HepG2 (cell line): ENCODE measurements around the gene ACOT6.

ENCODE experiments used
- CAMTA2 ChIP-seq: sonication (generic); formaldehyde crosslinking; IDR thresholded peaks from 2 replicates; pipeline ENCODE4 v1.4.0; 2020; ENCODE audit warnings: mild to moderate bottlenecking, missing genetic modification reagents, borderline replicate concordance
- DPF2 ChIP-seq: sonication (generic); formaldehyde crosslinking; IDR thresholded peaks from 2 replicates; pipeline ENCODE4 v1.4.0; 2020; ENCODE audit warnings: mild to moderate bottlenecking, low read depth, missing genetic modification reagents, borderline replicate concordance
- ESRRA ChIP-seq: sonication (generic); formaldehyde crosslinking; IDR thresholded peaks from 2 replicates; pipeline ENCODE4 v1.5.1; 2020; ENCODE audit warnings: mild to moderate bottlenecking, low read depth, missing genetic modification reagents
- FOXK2 ChIP-seq: fragments of 450-650 bp; IDR thresholded peaks from 2 replicates; pipeline ENCODE4 v1.6.1; 2016
- SMAD9 ChIP-seq: sonication (generic); formaldehyde crosslinking; IDR thresholded peaks from 2 replicates; pipeline ENCODE4 v1.5.1; 2020; ENCODE audit warnings: mild to moderate bottlenecking, missing genetic modification reagents
- TF ChIP-seq, protein P1 (sequence below): fragments of 450-650 bp; IDR thresholded peaks from 2 replicates; pipeline ENCODE4 v1.6.1; 2016
- TF ChIP-seq, protein P2 (sequence below): fragments of 450-650 bp; IDR thresholded peaks from 2 replicates; pipeline ENCODE4 v1.6.1; 2017; ENCODE audit warnings: mild to moderate bottlenecking
- TF ChIP-seq, protein P3 (sequence below): sonication (generic); formaldehyde crosslinking; IDR thresholded peaks from 2 replicates; pipeline ENCODE4 v1.5.0; 2020; ENCODE audit warnings: mild to moderate bottlenecking, missing genetic modification reagents, moderate library complexity
- TF ChIP-seq, protein P4 (sequence below), 2 experiments: sonication (generic) in 1 of 2; formaldehyde crosslinking in 1 of 2; IDR thresholded peaks; 2 replicates each; pipeline versions ENCODE4 v1.4.0 to v1.6.1; 2016 to 2020; ENCODE audit warnings: borderline replicate concordance in 1 of 2, low read depth in 1 of 2, mild to moderate bottlenecking in 1 of 2, missing genetic modification reagents in 1 of 2
- TF ChIP-seq, protein P5 (sequence below): sonication (generic); formaldehyde crosslinking; IDR thresholded peaks from 2 replicates; pipeline ENCODE4 v1.4.0; 2020; ENCODE audit warnings: missing genetic modification reagents

DNA sequence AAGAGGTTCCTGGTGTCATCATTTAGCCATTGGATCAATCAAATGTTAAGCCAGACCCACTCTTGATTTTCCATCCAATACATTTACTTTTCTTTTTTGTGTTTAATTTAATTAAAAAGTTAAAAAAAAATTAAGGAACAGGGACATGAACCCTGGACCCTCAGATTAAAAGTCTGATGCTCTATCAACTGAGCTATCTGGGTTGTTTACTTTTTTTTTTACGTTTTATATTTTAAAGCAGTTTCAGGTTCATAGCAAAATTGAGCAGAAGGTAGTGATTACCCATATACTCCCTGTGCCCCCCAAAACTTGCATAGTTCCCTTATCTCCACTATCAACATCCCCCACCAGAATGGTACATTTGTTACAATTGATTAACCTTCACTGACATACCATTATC is 23.6 kb upstream of the ACOT6 start:
- TF ChIP-seq FOXK2 (no peak), CAMTA2 (CRISPR knock-in tag) (no peak), ESRRA (CRISPR knock-in tag) (no peak), DPF2 (CRISPR knock-in tag) (no peak), SMAD9 (CRISPR knock-in tag) (no peak)
- TF ChIP-seq, protein P1, sequence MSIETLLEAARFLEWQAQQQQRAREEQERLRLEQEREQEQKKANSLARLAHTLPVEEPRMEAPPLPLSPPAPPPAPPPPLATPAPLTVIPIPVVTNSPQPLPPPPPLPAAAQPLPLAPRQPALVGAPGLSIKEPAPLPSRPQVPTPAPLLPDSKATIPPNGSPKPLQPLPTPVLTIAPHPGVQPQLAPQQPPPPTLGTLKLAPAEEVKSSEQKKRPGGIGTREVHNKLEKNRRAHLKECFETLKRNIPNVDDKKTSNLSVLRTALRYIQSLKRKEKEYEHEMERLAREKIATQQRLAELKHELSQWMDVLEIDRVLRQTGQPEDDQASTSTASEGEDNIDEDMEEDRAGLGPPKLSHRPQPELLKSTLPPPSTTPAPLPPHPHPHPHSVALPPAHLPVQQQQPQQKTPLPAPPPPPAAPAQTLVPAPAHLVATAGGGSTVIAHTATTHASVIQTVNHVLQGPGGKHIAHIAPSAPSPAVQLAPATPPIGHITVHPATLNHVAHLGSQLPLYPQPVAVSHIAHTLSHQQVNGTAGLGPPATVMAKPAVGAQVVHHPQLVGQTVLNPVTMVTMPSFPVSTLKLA = no peak
- TF ChIP-seq, protein P2, sequence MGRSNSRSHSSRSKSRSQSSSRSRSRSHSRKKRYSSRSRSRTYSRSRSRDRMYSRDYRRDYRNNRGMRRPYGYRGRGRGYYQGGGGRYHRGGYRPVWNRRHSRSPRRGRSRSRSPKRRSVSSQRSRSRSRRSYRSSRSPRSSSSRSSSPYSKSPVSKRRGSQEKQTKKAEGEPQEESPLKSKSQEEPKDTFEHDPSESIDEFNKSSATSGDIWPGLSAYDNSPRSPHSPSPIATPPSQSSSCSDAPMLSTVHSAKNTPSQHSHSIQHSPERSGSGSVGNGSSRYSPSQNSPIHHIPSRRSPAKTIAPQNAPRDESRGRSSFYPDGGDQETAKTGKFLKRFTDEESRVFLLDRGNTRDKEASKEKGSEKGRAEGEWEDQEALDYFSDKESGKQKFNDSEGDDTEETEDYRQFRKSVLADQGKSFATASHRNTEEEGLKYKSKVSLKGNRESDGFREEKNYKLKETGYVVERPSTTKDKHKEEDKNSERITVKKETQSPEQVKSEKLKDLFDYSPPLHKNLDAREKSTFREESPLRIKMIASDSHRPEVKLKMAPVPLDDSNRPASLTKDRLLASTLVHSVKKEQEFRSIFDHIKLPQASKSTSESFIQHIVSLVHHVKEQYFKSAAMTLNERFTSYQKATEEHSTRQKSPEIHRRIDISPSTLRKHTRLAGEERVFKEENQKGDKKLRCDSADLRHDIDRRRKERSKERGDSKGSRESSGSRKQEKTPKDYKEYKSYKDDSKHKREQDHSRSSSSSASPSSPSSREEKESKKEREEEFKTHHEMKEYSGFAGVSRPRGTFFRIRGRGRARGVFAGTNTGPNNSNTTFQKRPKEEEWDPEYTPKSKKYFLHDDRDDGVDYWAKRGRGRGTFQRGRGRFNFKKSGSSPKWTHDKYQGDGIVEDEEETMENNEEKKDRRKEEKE = no peak
- TF ChIP-seq, protein P3, sequence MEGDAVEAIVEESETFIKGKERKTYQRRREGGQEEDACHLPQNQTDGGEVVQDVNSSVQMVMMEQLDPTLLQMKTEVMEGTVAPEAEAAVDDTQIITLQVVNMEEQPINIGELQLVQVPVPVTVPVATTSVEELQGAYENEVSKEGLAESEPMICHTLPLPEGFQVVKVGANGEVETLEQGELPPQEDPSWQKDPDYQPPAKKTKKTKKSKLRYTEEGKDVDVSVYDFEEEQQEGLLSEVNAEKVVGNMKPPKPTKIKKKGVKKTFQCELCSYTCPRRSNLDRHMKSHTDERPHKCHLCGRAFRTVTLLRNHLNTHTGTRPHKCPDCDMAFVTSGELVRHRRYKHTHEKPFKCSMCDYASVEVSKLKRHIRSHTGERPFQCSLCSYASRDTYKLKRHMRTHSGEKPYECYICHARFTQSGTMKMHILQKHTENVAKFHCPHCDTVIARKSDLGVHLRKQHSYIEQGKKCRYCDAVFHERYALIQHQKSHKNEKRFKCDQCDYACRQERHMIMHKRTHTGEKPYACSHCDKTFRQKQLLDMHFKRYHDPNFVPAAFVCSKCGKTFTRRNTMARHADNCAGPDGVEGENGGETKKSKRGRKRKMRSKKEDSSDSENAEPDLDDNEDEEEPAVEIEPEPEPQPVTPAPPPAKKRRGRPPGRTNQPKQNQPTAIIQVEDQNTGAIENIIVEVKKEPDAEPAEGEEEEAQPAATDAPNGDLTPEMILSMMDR = no peak
- TF ChIP-seq, protein P4, sequence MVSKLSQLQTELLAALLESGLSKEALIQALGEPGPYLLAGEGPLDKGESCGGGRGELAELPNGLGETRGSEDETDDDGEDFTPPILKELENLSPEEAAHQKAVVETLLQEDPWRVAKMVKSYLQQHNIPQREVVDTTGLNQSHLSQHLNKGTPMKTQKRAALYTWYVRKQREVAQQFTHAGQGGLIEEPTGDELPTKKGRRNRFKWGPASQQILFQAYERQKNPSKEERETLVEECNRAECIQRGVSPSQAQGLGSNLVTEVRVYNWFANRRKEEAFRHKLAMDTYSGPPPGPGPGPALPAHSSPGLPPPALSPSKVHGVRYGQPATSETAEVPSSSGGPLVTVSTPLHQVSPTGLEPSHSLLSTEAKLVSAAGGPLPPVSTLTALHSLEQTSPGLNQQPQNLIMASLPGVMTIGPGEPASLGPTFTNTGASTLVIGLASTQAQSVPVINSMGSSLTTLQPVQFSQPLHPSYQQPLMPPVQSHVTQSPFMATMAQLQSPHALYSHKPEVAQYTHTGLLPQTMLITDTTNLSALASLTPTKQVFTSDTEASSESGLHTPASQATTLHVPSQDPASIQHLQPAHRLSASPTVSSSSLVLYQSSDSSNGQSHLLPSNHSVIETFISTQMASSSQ (IDR thresholded peaks at IDR 0.05; ENCODE audit: low read depth) = no peak
- TF ChIP-seq, protein P4 (CRISPR knock-in tag; IDR thresholded peaks at IDR 0.05; ENCODE audit: borderline replicate concordance) = no peak
- TF ChIP-seq, protein P5, sequence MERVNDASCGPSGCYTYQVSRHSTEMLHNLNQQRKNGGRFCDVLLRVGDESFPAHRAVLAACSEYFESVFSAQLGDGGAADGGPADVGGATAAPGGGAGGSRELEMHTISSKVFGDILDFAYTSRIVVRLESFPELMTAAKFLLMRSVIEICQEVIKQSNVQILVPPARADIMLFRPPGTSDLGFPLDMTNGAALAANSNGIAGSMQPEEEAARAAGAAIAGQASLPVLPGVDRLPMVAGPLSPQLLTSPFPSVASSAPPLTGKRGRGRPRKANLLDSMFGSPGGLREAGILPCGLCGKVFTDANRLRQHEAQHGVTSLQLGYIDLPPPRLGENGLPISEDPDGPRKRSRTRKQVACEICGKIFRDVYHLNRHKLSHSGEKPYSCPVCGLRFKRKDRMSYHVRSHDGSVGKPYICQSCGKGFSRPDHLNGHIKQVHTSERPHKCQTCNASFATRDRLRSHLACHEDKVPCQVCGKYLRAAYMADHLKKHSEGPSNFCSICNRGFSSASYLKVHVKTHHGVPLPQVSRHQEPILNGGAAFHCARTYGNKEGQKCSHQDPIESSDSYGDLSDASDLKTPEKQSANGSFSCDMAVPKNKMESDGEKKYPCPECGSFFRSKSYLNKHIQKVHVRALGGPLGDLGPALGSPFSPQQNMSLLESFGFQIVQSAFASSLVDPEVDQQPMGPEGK = no peak
